Osteoblast (primary cell): ENCODE results near the gene MESP2. TPM values are rescaled to one million over a fixed set of nuclear protein-coding genes. Genes with fewer than 3 reads are reported as not detected.

Source experiments
- DNase-seq: peaks from one replicate; pipeline ENCODE4 v3.0.0; 2011; ENCODE audit warnings: low spot score, mixed read lengths; ENCODE audit not compliant: insufficient read length; ENCODE audit errors: missing footprints
- H2AFZ ChIP-seq: 2 replicates; pipeline ENCODE4 v1.6.0; 2011; ENCODE audit warnings: mild to moderate bottlenecking, low read length
- H3K27ac ChIP-seq: 2 replicates; pipeline ENCODE4 v1.5.1; 2011; ENCODE audit warnings: mild to moderate bottlenecking, low read depth, low read length, moderate library complexity
- H3K27me3 ChIP-seq: 2 replicates; pipeline ENCODE4 v1.6.0; 2012; ENCODE audit warnings: mild to moderate bottlenecking, control low read depth, inconsistent platforms, low read length, moderate library complexity; ENCODE audit not compliant: insufficient read depth
- H3K36me3 ChIP-seq: 2 replicates; pipeline ENCODE4 v1.5.1; 2011; ENCODE audit warnings: mild to moderate bottlenecking, low read length, control low read depth, moderate library complexity; ENCODE audit not compliant: insufficient read depth
- H3K4me1 ChIP-seq: 2 replicates; pipeline ENCODE4 v1.5.1; 2011; ENCODE audit warnings: mild to moderate bottlenecking, low read length, control low read depth, moderate library complexity; ENCODE audit not compliant: insufficient read depth
- H3K4me2 ChIP-seq: 2 replicates; pipeline ENCODE4 v1.6.0; 2011; ENCODE audit warnings: mild to moderate bottlenecking, low read length; ENCODE audit not compliant: insufficient read depth
- H3K4me3 ChIP-seq: fragments of 200-600 bp; sonication (generic); 3 replicates; pipeline ENCODE4 v1.5.1; 2012; ENCODE audit warnings: mild to moderate bottlenecking, low read length, inconsistent platforms; ENCODE audit not compliant: insufficient read depth
- H3K79me2 ChIP-seq: 2 replicates; pipeline ENCODE4 v1.6.0; 2012; ENCODE audit warnings: mild to moderate bottlenecking, low read length, control low read depth, inconsistent platforms; ENCODE audit not compliant: insufficient read depth
- H3K9me3 ChIP-seq: 2 replicates; pipeline ENCODE4 v1.5.1; 2011; ENCODE audit warnings: low read depth, low read length, control low read depth
- H4K20me1 ChIP-seq: 2 replicates; pipeline ENCODE4 v1.6.0; 2012; ENCODE audit warnings: mild to moderate bottlenecking, low read length, control low read depth; ENCODE audit not compliant: insufficient read depth
- total RNA-seq: library from RNA; depleted of rRNA; stranded (reverse); fragments of >200 nt; gene quantifications from 2 replicates; pipeline ENCODE4 v1.2.3, GENCODE V29; 2012
- TF ChIP-seq, protein P1 (sequence below): IDR thresholded peaks from 2 replicates; pipeline ENCODE4 v1.5.1; 2011; ENCODE audit warnings: mild to moderate bottlenecking, low read depth, low read length, moderate library complexity; ENCODE audit errors: extremely low read depth

Gene MESP2
- total RNA-seq, 1 donor = 0.72 TPM

GRCh38 chr15:89754361-89755154 lies 21.6 kb upstream of the MESP2 start:
- no peaks in the 10 kb centered on the region for H3K36me3 ChIP-seq
- DNase-seq = peak; percentile 37
- H2AFZ ChIP-seq = no peak overlapping the region
- no peaks in the 10 kb centered on the region for H3K79me2 ChIP-seq
- peaks cover 2% of the 10 kb centered on the region for H3K27me3 ChIP-seq
- H4K20me1 ChIP-seq = no peaks in the 10 kb centered on the region
- no peak overlapping the region for H3K4me3 ChIP-seq
- TF ChIP-seq, protein P1, sequence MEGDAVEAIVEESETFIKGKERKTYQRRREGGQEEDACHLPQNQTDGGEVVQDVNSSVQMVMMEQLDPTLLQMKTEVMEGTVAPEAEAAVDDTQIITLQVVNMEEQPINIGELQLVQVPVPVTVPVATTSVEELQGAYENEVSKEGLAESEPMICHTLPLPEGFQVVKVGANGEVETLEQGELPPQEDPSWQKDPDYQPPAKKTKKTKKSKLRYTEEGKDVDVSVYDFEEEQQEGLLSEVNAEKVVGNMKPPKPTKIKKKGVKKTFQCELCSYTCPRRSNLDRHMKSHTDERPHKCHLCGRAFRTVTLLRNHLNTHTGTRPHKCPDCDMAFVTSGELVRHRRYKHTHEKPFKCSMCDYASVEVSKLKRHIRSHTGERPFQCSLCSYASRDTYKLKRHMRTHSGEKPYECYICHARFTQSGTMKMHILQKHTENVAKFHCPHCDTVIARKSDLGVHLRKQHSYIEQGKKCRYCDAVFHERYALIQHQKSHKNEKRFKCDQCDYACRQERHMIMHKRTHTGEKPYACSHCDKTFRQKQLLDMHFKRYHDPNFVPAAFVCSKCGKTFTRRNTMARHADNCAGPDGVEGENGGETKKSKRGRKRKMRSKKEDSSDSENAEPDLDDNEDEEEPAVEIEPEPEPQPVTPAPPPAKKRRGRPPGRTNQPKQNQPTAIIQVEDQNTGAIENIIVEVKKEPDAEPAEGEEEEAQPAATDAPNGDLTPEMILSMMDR = no peak
- no peaks in the 10 kb centered on the region for H3K9me3 ChIP-seq
- no peaks in the 10 kb centered on the region for H3K4me1 ChIP-seq
- no peak overlapping the region for H3K4me2 ChIP-seq
- no peak overlapping the region for H3K27ac ChIP-seq

GRCh38 chr15:89755701-89756100 lies 20.4 kb upstream of the MESP2 start:
- no peaks in the 10 kb centered on the region for H3K9me3 ChIP-seq
- H3K36me3 ChIP-seq = no peaks in the 10 kb centered on the region
- no peak overlapping the region for H3K4me3 ChIP-seq
- no peaks in the 10 kb centered on the region for H3K79me2 ChIP-seq
- DNase-seq = no peak
- no peaks in the 10 kb centered on the region for H4K20me1 ChIP-seq
- TF ChIP-seq, protein P1 = no peak
- H3K27ac ChIP-seq = no peak overlapping the region
- no peak overlapping the region for H3K4me2 ChIP-seq
- H3K4me1 ChIP-seq = no peaks in the 10 kb centered on the region
- H3K27me3 ChIP-seq = no peaks in the 10 kb centered on the region
- H2AFZ ChIP-seq = no peak overlapping the region

DNA sequence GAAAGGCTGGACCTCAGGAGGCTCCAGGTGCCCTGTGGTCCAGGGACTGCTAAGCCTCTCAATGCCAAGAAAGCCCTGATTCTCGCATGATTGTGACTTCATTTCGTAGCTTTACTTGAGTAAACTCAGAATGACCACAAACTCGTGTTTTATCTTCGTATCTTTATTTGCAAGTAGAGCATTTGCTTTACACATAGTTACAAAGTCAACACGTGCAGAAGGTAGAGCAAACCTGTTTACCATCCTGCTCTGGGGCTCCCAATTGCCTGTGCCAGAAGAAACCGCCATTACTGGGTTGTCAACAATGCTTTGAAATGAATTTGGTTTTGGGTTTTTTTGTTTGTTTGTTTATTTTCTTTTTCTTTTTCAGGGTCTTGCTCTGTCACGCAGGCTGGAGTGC lies 19.2 kb upstream of the MESP2 start:
- Histone ChIP-seq H4K20me1 (no peaks in the 10 kb centered on the region), H3K4me2 (no peak overlapping the region), H3K27me3 (no peaks in the 10 kb centered on the region), H3K9me3 (no peaks in the 10 kb centered on the region), H3K4me3 (no peak overlapping the region), H3K79me2 (no peaks in the 10 kb centered on the region), H3K4me1 (no peaks in the 10 kb centered on the region), H3K36me3 (no peaks in the 10 kb centered on the region), H3K27ac (no peak overlapping the region), H2AFZ (no peak overlapping the region)
- peak; percentile 39 for DNase-seq
- TF ChIP-seq, protein P1 = no peak

GRCh38 chr15:89758283-89758682 lies 17.8 kb upstream of the MESP2 start:
- no peaks in the 10 kb centered on the region for H3K27me3 ChIP-seq
- H3K27ac ChIP-seq = no peak overlapping the region
- DNase-seq = no peak
- no peaks in the 10 kb centered on the region for H3K4me1 ChIP-seq
- H3K9me3 ChIP-seq = no peaks in the 10 kb centered on the region
- TF ChIP-seq, protein P1 = no peak
- no peaks in the 10 kb centered on the region for H3K79me2 ChIP-seq
- H3K4me2 ChIP-seq = no peak overlapping the region
- H3K36me3 ChIP-seq = no peaks in the 10 kb centered on the region
- H3K4me3 ChIP-seq = no peak overlapping the region
- H2AFZ ChIP-seq = no peak overlapping the region
- H4K20me1 ChIP-seq = no peaks in the 10 kb centered on the region
